Adrenal gland (tissue), 12 donors: ENCODE measurements around the gene TTN. TPM values are rescaled to one million over a fixed set of nuclear protein-coding genes. Genes with fewer than 3 reads are reported as not detected.

Experiments
- DNase-seq, 7 donors: peaks; one replicate each; pipeline ENCODE4 v3.0.0-alpha.2; 2019 to 2020
- H3K27ac ChIP-seq, 5 donors: fragments of 200-600 bp; sonication (generic) in 4 of 5; 1 replicate in 3 of 5; 2 replicates in 2 of 5; pipeline versions ENCODE4 v1.5.1 to v1.8.0; 2016 to 2020; ENCODE audit warnings: mild to moderate bottlenecking in 1 of 5
- H3K27me3 ChIP-seq: fragments of 200-600 bp; 2 replicates; pipeline ENCODE4 v1.8.0; 2021
- H3K36me3 ChIP-seq, 2 donors: fragments of 200-600 bp; replicated peaks in 1 of 2; 1 replicate in 1 of 2; 2 replicates in 1 of 2; pipeline versions ENCODE4 v1.5.1 to v1.8.0; 2018 to 2022
- H3K4me1 ChIP-seq, 2 donors: fragments of 200-600 bp; replicated peaks in 1 of 2; 1 replicate in 1 of 2; 2 replicates in 1 of 2; pipeline versions ENCODE4 v1.5.1 to v1.8.0; 2018 to 2021
- H3K4me3 ChIP-seq, 4 donors: fragments of 200-600 bp; sonication (generic) in 3 of 4; one replicate each; pipeline ENCODE4 v1.5.1; 2016 to 2018
- H3K9me3 ChIP-seq, 3 donors: fragments of 200-600 bp; sonication (generic) in 1 of 3; replicated peaks in 1 of 3; 1 replicate in 2 of 3; 2 replicates in 1 of 3; pipeline versions ENCODE4 v1.5.1 to v1.8.0; 2016 to 2021
- POLR2A ChIP-seq, 2 donors: fragments of 450-650 bp; IDR thresholded peaks; one replicate each; pipeline ENCODE4 v1.6.1; 2017; ENCODE audit warnings: antibody characterized with exemption in 2 of 2, mild to moderate bottlenecking in 2 of 2, moderate library complexity in 1 of 2
- WGBS, 4 donors: extraction: QIAGEN DNeasy Blood & Tissue Kit in 2 of 4; methylation state at CpG; one replicate each; pipeline versions ENCODE4 v1.1.5 to v1.1.7; 2013 to 2017; 5-methylcytosine and 5-hydroxymethylcytosine counted together
- intact Hi-C, 2 donors: fragments of 100-400 bp; cut with DNase I; formaldehyde crosslinking; loops; one replicate each; pipeline versions ENCODE4 v1.14.1 to v1.15.0; 2022 to 2023
- polyA plus RNA-seq, 3 donors: library from polyadenylated mRNA; stranded (reverse); fragments of 200-250 nt in 2 of 3; fragments of 350-450 nt in 1 of 3; fragmentation: Illumina TruSeq in 1 of 3; extraction: RNeasy Lipid Tissue Mini Kit (QIAGEN cat#74804) in 1 of 3; gene quantifications; one replicate each; pipeline ENCODE4 v1.2.3, GENCODE V29; 2013 to 2014
- total RNA-seq, 9 donors: library from RNA; depleted of rRNA in 4 of 9; stranded (reverse); fragments of >200 nt in 4 of 9; fragments of 120-200 nt in 1 of 9; fragmentation: NEBNext Ultra II Directional in 1 of 9; extraction: Animal tissue kit (Norgen Biotek cat#: 25700) in 1 of 9; gene quantifications; one replicate each; pipeline versions ENCODE4 v1.1.0 to v1.2.4, GENCODE V29; 2013 to 2023
- TF ChIP-seq, protein P1 (sequence below), 6 experiments: fragments of 450-650 bp in 4 of 6; fragments of 200-600 bp in 2 of 6; sonication (generic) in 1 of 6; IDR thresholded peaks; 1 replicate in 5 of 6; 2 replicates in 1 of 6; pipeline versions ENCODE4 v1.5.1 to v1.8.0; 2016 to 2021; ENCODE audit warnings: antibody characterized with exemption in 6 of 6, mild to moderate bottlenecking in 2 of 6, moderate library complexity in 1 of 6
- donor health status: healthy with polysubstance abuse.
- donor health status: Bipolar disorder and iron deficiency.
- donor health status: DM: yes; HTN: yes; CAD: no.
- donor health status: DM: no; HTN: no; CAD: no.
- donor health status: DM: no; HTN: no; CAD: no.
- donor health status: DM: yes; HTN: yes; CAD: no.

The TTN gene
- total and polyA plus RNA-seq, 12 donors: 0.05 to 45.2 (median 2.7) TPM

DNA sequence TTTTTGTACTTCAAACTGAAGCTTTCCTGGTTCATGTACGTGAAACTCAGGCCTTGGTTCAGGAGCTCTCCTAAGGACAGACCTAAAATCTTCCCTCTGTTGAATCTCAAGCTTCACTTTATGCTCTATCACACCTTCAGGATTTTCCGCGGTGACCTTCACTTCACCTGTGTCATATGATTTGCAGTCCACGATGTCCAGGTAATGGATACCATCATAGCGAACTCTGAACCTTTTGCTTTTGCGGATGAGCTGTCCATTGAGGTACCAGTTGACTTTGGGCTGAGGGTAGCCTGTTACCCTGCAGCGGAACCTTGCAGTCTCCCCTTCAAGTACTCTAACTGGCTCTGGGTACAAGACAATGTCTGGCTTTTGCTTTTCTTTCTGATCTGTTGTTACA, 31.2 kb downstream of the TTN start:
- Histone ChIP-seq H3K27me3 (no peaks in the 10 kb centered on the region), H3K4me3 (no peak overlapping the region), H3K9me3 (no peaks in the 10 kb centered on the region), H3K27ac (no peak overlapping the region), H3K36me3 (no peaks in the 10 kb centered on the region), H3K4me1 (no peaks in the 10 kb centered on the region)
- TF ChIP-seq, protein P1, sequence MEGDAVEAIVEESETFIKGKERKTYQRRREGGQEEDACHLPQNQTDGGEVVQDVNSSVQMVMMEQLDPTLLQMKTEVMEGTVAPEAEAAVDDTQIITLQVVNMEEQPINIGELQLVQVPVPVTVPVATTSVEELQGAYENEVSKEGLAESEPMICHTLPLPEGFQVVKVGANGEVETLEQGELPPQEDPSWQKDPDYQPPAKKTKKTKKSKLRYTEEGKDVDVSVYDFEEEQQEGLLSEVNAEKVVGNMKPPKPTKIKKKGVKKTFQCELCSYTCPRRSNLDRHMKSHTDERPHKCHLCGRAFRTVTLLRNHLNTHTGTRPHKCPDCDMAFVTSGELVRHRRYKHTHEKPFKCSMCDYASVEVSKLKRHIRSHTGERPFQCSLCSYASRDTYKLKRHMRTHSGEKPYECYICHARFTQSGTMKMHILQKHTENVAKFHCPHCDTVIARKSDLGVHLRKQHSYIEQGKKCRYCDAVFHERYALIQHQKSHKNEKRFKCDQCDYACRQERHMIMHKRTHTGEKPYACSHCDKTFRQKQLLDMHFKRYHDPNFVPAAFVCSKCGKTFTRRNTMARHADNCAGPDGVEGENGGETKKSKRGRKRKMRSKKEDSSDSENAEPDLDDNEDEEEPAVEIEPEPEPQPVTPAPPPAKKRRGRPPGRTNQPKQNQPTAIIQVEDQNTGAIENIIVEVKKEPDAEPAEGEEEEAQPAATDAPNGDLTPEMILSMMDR (IDR thresholded peaks at IDR 0.05): no peak
- TF ChIP-seq POLR2A (IDR thresholded peaks at IDR 0.05): no peak
- 89 to 96% (median 95%) methylated on average over 7 of the region's 7 CpGs for WGBS, 4 donors
- intact Hi-C loops: no loop called here
- no peak for DNase-seq

DNA sequence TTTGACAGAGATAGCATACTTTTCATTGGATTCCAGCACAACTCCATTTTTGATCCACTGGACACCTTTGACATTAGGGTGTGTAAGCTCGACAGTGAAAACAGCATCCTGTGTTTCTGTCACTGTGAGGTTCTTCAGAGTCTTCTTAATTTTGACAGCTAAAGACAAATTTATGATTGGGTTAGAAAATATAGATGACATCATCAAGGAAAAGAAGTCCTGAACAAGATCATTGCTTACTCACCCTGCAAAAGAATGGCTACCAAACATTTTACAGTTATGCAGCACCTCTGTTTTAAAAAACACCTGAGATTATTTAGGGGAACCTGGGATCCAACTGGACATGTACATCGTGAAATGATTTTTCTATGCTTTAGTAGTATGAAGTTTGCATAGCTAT, 36.7 kb downstream of the TTN start:
- no peak overlapping the region for H3K27ac ChIP-seq
- no peak overlapping the region for H3K4me3 ChIP-seq
- no peaks in the 10 kb centered on the region for H3K4me1 ChIP-seq
- no peak for DNase-seq
- intact Hi-C loops: no loop called here
- no peaks in the 10 kb centered on the region for H3K27me3 ChIP-seq
- WGBS, 4 donors: 86 to 88% (median 86%) methylated on average over 2 of the region's 2 CpGs
- TF ChIP-seq, protein P1 (IDR thresholded peaks at IDR 0.05): no peak
- TF ChIP-seq POLR2A (IDR thresholded peaks at IDR 0.05): no peak
- H3K9me3 ChIP-seq: no peaks in the 10 kb centered on the region
- H3K36me3 ChIP-seq: no peaks in the 10 kb centered on the region

DNA sequence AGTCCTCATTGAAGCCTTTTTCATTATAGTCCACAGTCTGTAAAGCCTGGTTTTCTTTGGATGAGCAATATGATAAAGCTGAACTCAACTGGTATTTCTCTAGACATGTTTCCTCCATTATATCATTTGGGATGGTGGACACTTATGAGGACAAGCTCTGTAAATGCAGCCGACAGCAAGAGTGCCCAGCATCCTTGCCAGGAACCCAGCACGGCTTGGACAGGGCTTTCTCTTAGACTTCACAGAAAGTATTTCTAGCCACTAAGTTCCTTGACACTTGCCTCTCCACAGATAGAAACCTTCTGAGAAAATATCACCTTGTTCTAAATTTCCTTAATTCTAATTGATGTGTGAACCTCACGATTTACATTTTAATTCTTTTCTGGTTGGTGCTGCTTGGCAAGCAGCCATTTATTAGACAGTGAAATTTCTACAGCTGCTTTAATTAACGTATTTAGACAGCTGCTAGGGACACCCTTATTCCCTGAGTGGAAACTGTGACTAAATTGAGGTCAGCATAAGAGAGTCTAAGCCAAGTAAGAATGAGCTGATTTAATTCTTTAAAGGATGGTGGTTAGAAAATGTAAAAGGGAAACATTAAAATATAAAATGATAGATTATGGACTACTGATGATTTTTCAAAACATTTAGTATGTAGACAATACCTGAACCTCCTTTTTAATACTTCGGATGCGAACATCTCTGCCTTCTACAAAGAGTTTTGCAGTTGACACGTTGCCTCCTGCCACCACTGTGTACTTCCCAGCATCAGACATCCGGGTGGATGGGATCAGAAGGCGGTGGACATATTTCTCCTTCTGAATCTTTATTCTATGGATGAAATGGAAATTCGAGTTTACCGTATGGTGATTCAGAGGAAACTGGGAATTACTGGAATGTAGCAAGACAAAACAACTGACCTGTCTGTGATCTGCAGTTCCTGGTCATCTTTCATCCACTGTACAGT, 39.8 kb downstream of the TTN start:
- no peak overlapping the region for H3K4me3 ChIP-seq
- no peaks in the 10 kb centered on the region for H3K4me1 ChIP-seq
- no peak overlapping the region for H3K27ac ChIP-seq
- DNase-seq: no peak
- intact Hi-C loops: no loop called here
- no peaks in the 10 kb centered on the region for H3K9me3 ChIP-seq
- TF ChIP-seq POLR2A (IDR thresholded peaks at IDR 0.05): no peak
- TF ChIP-seq, protein P1 (IDR thresholded peaks at IDR 0.05): no peak
- WGBS, 4 donors: 77 to 85% (median 82%) methylated on average over 11 of the region's 11 CpGs
- H3K27me3 ChIP-seq: no peaks in the 10 kb centered on the region
- H3K36me3 ChIP-seq: no peaks in the 10 kb centered on the region

DNA sequence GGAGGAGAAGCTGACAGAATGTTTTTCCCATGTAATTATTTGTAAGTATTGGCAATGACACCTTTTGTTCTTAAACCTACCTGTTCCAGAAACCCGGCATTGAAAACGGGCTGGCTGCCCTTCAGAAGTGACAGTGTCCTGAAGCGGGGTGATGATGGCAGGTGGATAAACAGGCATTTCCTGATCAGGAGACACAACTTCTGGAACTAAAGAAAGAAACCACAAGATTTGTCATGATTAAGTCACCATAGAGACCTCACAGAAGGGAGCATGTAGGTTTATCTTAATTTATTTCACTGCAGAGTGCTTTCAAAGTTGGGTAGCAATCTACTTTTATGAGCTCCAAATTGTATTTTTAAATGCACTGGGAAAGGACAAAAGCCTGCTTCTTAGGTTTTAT, 43.1 kb downstream of the TTN start:
- Histone ChIP-seq H3K9me3 (no peaks in the 10 kb centered on the region), H3K36me3 (no peaks in the 10 kb centered on the region), H3K4me1 (no peaks in the 10 kb centered on the region), H3K4me3 (no peak overlapping the region), H3K27ac (no peak overlapping the region), H3K27me3 (no peaks in the 10 kb centered on the region)
- no peak for DNase-seq
- TF ChIP-seq POLR2A (IDR thresholded peaks at IDR 0.05): no peak
- TF ChIP-seq, protein P1 (IDR thresholded peaks at IDR 0.05): no peak
- 72 to 84% (median 74%) methylated on average over 3 of the region's 3 CpGs for WGBS, 4 donors
- intact Hi-C loops: no loop called here
